ENCODE measurements around the gene FAM193A.

DNA sequence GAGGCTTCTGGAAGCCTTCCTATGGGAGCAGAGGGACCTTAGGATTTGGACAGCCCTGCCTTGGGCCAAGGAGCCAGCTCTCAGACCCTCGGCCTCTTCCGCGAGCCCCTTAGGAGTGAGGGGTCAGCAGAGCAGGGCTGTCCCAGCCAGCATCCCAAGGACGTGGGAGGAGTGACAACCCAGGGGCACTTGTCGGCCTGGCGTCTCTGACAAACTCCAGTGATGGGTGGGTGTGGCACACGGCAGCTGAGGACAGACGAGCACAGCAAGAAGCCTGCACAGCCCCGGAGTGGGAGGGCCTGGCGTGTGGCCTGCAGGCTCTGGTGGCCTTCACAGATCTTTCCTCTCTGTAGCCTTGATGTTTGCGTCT, 231.2 kb downstream of the FAM193A start:
- TF ChIP-seq CTCF (conservative IDR thresholded peaks at IDR 0.05; ENCODE audit: low read depth, low read length) (no peak), EZH2 (IDR thresholded peaks at IDR 0.05; ENCODE audit: low read length, unreplicated experiment) (no peak)
